Panc1 (cell line): ENCODE data around the gene AKAP9. TPM values are rescaled to one million over a fixed set of nuclear protein-coding genes. Genes with fewer than 3 reads are reported as not detected.

Experiments
- ATAC-seq: fragments of 200-7000 bp; cut with Tn5 transposase; 2 replicates; pipeline ENCODE4 v1.9.1; 2020; ENCODE audit warnings: mild to moderate bottlenecking, moderate library complexity
- BruUV-seq: library from RNA; stranded (reverse); fragments of 400-500 nt; replicated peaks from 2 replicates; lab custom pipeline; 2021; lab: Mats Ljungman, UMichigan
- CTCF ChIA-PET: fragments of 300-600 bp; sonication (Branson Sonifier 250); formaldehyde crosslinking; loops from one replicate; lab custom pipeline; 2022; ENCODE audit warnings: antibody characterized with exemption; lab: Charles Lee
- POLR2A ChIA-PET: fragments of 300-600 bp; sonication (Branson Sonifier 250); formaldehyde crosslinking; loops from one replicate; lab custom pipeline; 2022; ENCODE audit warnings: antibody characterized with exemption; lab: Charles Lee
- DNase-seq: peaks from one replicate; pipeline ENCODE4 v3.0.0-alpha.2; 2010; ENCODE audit warnings: low read depth, low spot score
- H3K27ac ChIP-seq: 2 replicates; pipeline ENCODE4 v1.5.1; 2011; ENCODE audit warnings: mild to moderate bottlenecking, low read length, inconsistent platforms
- H3K27me3 ChIP-seq: fragments of 200-500 bp; sonication (Bioruptor generic); 2 replicates; pipeline ENCODE4 v1.6.0; 2014; ENCODE audit warnings: low read length, inconsistent platforms; ENCODE audit not compliant: control insufficient read depth, insufficient read depth
- H3K36me3 ChIP-seq: fragments of 200-500 bp; sonication (Bioruptor generic); 2 replicates; pipeline ENCODE4 v1.5.1; 2014; ENCODE audit warnings: inconsistent platforms, mild to moderate bottlenecking, low read length, moderate library complexity; ENCODE audit not compliant: control insufficient read depth, insufficient read depth
- H3K4me1 ChIP-seq: 2 replicates; pipeline ENCODE4 v1.5.1; 2011; ENCODE audit warnings: inconsistent platforms, mild to moderate bottlenecking, low read length, moderate library complexity; ENCODE audit not compliant: control insufficient read depth, insufficient read depth
- H3K4me3 ChIP-seq, 2 experiments: 2 replicates each; pipeline ENCODE4 v1.5.1; 2011 to 2012; ENCODE audit warnings: low read depth in 2 of 2, low read length in 2 of 2, mild to moderate bottlenecking in 2 of 2, inconsistent platforms in 1 of 2, moderate library complexity in 1 of 2
- H3K9me3 ChIP-seq: fragments of 200-500 bp; sonication (Bioruptor generic); 2 replicates; pipeline ENCODE4 v1.5.1; 2014; ENCODE audit warnings: low read depth, mild to moderate bottlenecking, inconsistent platforms, low read length, moderate library complexity; ENCODE audit not compliant: control insufficient read depth, insufficient read depth
- POLR2AphosphoS5 ChIP-seq: IDR thresholded peaks from 2 replicates; pipeline ENCODE4 v1.6.1; 2012; ENCODE audit warnings: mild to moderate bottlenecking, low read depth, low read length, moderate library complexity
- SIN3A ChIP-seq: IDR thresholded peaks from 2 replicates; pipeline ENCODE4 v1.6.1; 2012; ENCODE audit warnings: low read depth, mild to moderate bottlenecking, low read length, moderate library complexity, borderline replicate concordance; ENCODE audit not compliant: insufficient read depth
- TCF7L2 ChIP-seq: IDR thresholded peaks from 2 replicates; pipeline ENCODE4 v1.6.1; 2011; ENCODE audit warnings: mild to moderate bottlenecking, low read depth, low read length, inconsistent platforms
- in situ Hi-C: cut with HindIII; loops from 2 replicates; pipeline ENCODE4 v1.10.0; 2016; ENCODE audit warnings: low sequenced_read_pairs, low pct_unique_long_range_greater_than_20kb
- intact Hi-C: fragments of 100-400 bp; cut with micrococcal nuclease; formaldehyde crosslinking; loops from one replicate; pipeline ENCODE4 v1.10.0; 2022; ENCODE audit not compliant: unreplicated experiment
- total RNA-seq: library from RNA; stranded (reverse); gene quantifications from one replicate; pipeline ENCODE4 v1.2.1, GENCODE V29; 2021; ENCODE audit not compliant: unreplicated experiment
- TF ChIP-seq, protein P1 (sequence below), 2 experiments: IDR thresholded peaks; 2 replicates each; pipeline ENCODE4 v1.6.1; 2011 to 2012; ENCODE audit warnings: low read depth in 2 of 2, control low read depth in 1 of 2, low read length in 1 of 2, mild to moderate bottlenecking in 1 of 2, moderate library complexity in 1 of 2; ENCODE audit not compliant: insufficient read depth in 1 of 2
- TF ChIP-seq, protein P2 (sequence below): fragments of 450-650 bp; IDR thresholded peaks from 2 replicates; pipeline ENCODE4 v1.5.1; 2017; ENCODE audit warnings: mild to moderate bottlenecking

AKAP9 gene
- total RNA-seq, 1 experiment from 2014 or later: 31.6 TPM

DNA sequence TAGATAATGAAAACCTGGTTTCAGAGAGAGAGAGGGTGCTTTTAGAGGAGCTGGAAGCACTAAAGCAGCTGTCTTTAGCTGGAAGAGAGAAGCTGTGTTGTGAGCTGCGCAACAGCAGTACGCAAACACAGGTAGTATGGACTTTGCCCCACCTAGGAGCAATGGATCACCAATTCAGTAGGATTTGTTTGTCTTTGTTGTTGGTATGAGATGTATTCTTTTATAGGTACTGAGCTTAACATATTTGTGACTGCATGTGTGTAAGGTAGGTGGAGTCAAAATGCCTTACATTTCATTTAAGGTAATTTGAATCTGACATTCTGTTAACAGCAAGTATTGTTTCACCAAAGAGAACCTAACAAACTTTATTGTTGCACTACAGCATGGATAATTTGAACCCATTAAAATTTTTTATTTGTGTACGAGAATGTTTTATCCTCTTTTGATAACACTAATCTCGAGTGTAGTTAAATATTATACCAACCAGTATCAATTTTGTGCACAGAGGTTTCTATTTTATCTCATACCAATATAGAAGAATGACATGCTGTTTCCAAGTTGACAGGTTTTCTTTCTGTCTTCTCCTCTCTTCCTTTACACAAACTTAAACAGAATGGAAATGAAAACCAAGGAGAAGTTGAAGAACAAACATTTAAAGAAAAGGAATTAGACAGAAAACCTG is 101.5 kb downstream of the AKAP9 start:
- Histone ChIP-seq H3K4me1 (no peaks in the 10 kb centered on the region), H3K36me3 (peaks cover 3% of the 10 kb centered on the region; the same call in 1 of the 2 replicates), H3K27me3 (no peaks in the 10 kb centered on the region), H3K9me3 (no peaks in the 10 kb centered on the region), H3K4me3 (no peak overlapping the region), H3K27ac (no peak overlapping the region)
- in situ Hi-C loops: no loop called here
- intact Hi-C loops: no loop called here
- no TSS peak for BruUV-seq
- DNase-seq (no peak), ATAC-seq (no peak)
- ChIA-PET POLR2A (no interaction called here), CTCF (no interaction called here)
- TF ChIP-seq SIN3A (no peak), POLR2AphosphoS5 (no peak), TCF7L2 (no peak)
- TF ChIP-seq, protein P1, sequence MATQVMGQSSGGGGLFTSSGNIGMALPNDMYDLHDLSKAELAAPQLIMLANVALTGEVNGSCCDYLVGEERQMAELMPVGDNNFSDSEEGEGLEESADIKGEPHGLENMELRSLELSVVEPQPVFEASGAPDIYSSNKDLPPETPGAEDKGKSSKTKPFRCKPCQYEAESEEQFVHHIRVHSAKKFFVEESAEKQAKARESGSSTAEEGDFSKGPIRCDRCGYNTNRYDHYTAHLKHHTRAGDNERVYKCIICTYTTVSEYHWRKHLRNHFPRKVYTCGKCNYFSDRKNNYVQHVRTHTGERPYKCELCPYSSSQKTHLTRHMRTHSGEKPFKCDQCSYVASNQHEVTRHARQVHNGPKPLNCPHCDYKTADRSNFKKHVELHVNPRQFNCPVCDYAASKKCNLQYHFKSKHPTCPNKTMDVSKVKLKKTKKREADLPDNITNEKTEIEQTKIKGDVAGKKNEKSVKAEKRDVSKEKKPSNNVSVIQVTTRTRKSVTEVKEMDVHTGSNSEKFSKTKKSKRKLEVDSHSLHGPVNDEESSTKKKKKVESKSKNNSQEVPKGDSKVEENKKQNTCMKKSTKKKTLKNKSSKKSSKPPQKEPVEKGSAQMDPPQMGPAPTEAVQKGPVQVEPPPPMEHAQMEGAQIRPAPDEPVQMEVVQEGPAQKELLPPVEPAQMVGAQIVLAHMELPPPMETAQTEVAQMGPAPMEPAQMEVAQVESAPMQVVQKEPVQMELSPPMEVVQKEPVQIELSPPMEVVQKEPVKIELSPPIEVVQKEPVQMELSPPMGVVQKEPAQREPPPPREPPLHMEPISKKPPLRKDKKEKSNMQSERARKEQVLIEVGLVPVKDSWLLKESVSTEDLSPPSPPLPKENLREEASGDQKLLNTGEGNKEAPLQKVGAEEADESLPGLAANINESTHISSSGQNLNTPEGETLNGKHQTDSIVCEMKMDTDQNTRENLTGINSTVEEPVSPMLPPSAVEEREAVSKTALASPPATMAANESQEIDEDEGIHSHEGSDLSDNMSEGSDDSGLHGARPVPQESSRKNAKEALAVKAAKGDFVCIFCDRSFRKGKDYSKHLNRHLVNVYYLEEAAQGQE (IDR thresholded peaks at IDR 0.05; ENCODE audit: insufficient read depth in 1 of 2, low read depth in 2 of 2, low read length in 1 of 2): no peak
- TF ChIP-seq, protein P2, sequence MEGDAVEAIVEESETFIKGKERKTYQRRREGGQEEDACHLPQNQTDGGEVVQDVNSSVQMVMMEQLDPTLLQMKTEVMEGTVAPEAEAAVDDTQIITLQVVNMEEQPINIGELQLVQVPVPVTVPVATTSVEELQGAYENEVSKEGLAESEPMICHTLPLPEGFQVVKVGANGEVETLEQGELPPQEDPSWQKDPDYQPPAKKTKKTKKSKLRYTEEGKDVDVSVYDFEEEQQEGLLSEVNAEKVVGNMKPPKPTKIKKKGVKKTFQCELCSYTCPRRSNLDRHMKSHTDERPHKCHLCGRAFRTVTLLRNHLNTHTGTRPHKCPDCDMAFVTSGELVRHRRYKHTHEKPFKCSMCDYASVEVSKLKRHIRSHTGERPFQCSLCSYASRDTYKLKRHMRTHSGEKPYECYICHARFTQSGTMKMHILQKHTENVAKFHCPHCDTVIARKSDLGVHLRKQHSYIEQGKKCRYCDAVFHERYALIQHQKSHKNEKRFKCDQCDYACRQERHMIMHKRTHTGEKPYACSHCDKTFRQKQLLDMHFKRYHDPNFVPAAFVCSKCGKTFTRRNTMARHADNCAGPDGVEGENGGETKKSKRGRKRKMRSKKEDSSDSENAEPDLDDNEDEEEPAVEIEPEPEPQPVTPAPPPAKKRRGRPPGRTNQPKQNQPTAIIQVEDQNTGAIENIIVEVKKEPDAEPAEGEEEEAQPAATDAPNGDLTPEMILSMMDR: no peak

DNA sequence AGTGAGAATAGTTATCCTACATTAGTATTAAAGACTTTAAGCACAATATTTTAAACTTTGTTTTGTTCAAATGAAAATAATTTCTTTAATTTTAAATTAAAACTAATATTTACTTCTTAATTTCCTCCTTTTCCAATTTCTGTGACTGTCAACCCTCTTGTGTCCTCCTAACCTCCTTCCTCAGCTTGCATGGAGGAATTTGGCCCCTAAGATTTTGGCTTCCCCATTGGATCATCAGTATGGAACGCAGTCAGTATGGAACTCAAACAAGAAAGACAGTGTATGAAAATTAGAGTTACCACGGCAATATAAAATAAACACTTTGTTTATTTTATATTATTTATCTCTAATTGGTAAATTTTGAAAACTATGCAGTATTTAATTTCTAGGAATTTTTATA is 102.4 kb downstream of the AKAP9 start:
- ChIA-PET POLR2A (no interaction called here), CTCF (no interaction called here)
- H3K9me3 ChIP-seq: no peaks in the 10 kb centered on the region
- intact Hi-C loops (no loop called here), in situ Hi-C loops (no loop called here)
- no peak overlapping the region for H3K4me3 ChIP-seq
- H3K27me3 ChIP-seq: no peaks in the 10 kb centered on the region
- TF ChIP-seq TCF7L2 (no peak), POLR2AphosphoS5 (no peak), SIN3A (no peak)
- TF ChIP-seq, protein P2: no peak
- TF ChIP-seq, protein P1 (IDR thresholded peaks at IDR 0.05; ENCODE audit: insufficient read depth in 1 of 2, low read depth in 2 of 2, low read length in 1 of 2): no peak
- no peak overlapping the region for H3K27ac ChIP-seq
- DNase-seq (no peak), ATAC-seq (no peak)
- peaks cover 3% of the 10 kb centered on the region; the same call in 1 of the 2 replicates for H3K36me3 ChIP-seq
- BruUV-seq: no TSS peak
- no peaks in the 10 kb centered on the region for H3K4me1 ChIP-seq
